IPS-18c (cell line): ENCODE results near the gene PTPRZ1.

Experiments
- H3K4me3 ChIP-seq: 2 replicates; pipeline ENCODE4 v1.7.0; 2013; ENCODE audit warnings: low read depth, mild to moderate bottlenecking, low read length, moderate library complexity; ENCODE audit not compliant: insufficient read depth
- H3K9me3 ChIP-seq: one replicate; pipeline ENCODE4 v1.6.1; 2013; ENCODE audit warnings: mild to moderate bottlenecking, low read length, moderate library complexity; ENCODE audit not compliant: control insufficient read depth, insufficient read depth

Gene PTPRZ1

DNA sequence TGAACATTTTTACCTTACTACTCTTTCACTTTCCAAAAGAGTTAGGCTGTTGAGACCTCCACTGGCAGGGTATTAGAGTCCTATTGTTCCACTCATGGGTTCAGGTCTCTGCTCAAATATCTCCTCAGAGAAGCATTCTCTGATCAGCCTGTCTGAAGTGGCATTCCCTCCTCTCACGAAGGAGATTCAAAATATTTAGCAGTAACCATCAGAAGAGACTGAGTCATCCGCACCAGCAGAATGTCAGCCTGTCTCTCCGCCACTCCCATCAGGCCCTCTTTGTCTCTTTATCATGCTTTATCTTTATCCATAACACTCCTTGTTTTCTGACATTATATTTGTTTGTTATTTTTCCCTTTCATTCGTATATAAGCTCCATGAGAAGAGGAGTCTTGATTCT lies 192.0 kb downstream of the PTPRZ1 start:
- H3K4me3 ChIP-seq, result no peak overlapping the region
- H3K9me3 ChIP-seq, result no peaks in the 10 kb centered on the region

DNA sequence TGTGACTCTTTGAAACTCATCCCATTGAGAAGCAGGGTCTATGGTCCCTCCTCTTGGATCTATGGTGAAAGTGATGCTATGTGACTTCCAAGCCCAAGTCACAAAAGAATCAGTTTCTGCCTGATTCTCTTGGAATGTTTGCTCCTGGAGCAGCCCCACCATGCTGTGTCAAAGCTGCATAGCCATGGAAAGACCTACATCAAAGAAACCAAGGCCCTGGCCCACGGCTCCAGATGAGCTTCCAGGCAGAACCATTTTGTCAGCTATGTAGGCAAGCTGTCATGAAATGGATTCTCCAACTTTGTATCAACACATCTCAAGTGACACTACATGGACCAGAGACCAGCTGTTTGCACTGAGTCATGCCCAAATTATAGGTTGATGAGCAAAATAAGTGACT lies 194.1 kb downstream of the PTPRZ1 start:
- H3K9me3 ChIP-seq, result no peaks in the 10 kb centered on the region
- H3K4me3 ChIP-seq, result no peak overlapping the region

DNA sequence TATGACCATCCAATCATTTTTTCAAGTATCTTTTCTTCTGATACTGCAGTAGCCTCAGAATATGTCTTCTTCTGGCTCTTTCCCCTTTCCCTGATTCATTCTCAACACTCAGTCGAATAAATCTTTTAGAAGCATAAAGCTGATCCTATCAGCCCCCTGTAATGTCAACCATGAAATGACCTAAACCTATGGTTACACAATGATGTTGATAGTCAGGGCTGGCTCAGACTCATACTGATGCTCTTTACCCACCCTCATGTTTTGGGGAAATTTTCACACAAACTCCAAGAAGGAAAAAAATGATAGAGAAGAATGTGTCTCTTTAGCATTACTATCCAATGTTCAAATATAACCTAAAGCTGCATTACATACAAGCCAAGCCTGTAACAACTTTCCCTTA lies 195.1 kb downstream of the PTPRZ1 start:
- H3K9me3 ChIP-seq, result no peaks in the 10 kb centered on the region

DNA sequence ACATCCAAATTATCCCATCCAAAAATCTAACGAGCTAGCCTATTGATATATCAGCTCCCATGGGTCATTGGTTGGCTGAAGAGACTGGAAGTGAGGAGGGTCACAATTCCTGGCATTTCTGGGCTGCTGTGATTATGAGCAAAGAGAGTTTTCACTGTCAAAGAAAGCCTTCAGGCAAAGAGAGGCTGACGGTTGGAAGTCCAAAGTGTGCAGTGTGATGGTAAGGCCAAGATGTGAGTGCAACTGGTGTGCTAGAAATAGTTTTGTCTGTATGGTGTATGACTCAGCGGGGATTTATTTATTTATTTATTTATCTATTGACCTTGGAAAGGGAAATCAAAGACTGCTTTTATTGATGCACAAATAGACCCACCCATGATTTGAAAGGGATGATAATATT lies 196.0 kb downstream of the PTPRZ1 start:
- Histone ChIP-seq H3K4me3 (no peak overlapping the region), H3K9me3 (no peaks in the 10 kb centered on the region)

More for the DNA sequence above, 195.1 kb downstream of the PTPRZ1 start:
- H3K4me3 ChIP-seq, result no peak overlapping the region

DNA sequence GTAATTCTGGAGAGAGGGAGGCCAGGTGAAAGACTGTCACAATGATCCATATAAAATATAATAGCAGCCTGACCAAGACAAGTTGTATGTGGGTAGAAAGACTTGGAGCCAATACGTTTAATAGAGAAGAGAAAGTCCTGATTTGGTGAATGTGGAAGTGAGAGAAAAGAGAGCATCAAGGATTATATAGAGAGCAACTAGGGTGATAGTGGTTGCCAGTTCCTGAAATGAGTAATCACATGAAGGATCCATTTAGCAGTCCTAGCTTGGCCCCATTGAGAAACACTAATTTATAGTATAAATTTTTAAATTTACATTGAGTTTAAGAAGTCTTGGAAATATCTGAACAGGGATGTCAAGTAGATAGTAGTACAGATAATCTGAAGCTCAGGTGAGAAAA lies 197.1 kb downstream of the PTPRZ1 start:
- no peaks in the 10 kb centered on the region for H3K9me3 ChIP-seq
- H3K4me3 ChIP-seq, result no peak overlapping the region

DNA sequence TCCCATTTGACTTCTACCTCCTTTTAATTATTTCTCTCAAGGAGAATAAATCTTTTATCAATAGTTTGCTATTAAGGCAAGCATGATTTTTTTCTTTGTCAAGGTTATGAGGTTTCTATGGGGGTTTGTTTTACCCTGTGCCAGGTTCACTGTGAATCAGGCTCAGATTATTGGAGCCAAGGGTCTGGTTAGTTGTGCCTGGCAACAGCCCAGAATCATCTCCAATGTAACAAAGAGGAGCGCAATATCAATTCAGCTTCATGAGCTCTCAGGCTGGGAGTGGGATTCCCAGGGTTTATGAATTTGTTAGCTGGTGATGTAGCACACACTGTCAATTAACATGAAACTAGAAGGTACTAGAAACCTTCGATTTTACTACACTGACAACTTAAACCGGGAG lies 197.9 kb downstream of the PTPRZ1 start:
- Histone ChIP-seq H3K4me3 (no peak overlapping the region), H3K9me3 (no peaks in the 10 kb centered on the region)

DNA sequence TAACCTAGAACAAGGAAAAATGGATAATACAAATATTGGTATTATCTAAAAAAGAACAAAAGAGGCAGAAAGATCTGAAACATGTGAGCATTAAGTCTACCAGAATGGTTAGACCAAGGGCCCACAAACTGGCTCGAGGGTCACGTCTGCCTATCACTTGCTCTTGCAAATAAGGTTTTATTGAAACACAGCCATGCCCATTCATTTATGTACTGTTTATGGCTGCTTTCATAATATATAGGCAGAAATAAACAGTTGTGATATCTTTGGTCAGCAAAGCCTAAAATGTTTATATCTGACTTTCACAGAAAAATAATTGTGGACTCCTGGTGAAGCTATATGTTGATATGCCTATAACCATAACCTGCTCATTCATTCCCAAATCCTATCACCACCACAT lies 199.3 kb downstream of the PTPRZ1 start:
- Histone ChIP-seq H3K4me3 (no peak overlapping the region), H3K9me3 (no peaks in the 10 kb centered on the region)

DNA sequence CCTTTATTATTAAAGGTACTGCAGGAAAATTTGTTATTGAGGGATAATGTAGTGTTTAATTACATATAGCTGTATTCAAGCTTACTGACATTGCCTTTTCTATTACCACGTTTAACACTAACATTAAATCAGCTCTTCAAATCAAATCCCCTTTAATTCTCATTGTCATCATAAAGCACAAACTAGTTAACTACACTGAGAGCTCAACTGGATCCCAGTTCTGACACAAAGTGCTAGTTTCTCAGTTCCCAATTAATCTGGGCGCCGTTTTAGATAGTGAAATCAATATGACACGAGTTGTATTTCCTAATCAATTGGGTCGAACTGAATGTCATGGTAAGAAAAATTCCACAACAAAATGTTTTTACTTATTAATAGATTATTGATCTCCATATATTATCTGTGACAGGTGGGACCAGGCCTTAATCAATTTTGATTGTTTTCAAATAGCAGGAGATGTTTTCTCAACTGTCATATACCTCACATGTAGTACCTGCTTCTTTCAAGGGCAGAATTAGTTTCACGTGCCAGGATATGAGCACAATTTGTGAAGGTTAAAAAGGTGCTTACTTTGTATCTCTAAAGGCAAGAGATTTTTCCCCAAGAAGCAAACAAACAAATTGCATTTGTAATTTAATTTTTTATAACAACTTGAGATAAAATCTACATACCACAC lies 200.1 kb downstream of the PTPRZ1 start:
- H3K9me3 ChIP-seq, result no peaks in the 10 kb centered on the region
- H3K4me3 ChIP-seq, result no peak overlapping the region

DNA sequence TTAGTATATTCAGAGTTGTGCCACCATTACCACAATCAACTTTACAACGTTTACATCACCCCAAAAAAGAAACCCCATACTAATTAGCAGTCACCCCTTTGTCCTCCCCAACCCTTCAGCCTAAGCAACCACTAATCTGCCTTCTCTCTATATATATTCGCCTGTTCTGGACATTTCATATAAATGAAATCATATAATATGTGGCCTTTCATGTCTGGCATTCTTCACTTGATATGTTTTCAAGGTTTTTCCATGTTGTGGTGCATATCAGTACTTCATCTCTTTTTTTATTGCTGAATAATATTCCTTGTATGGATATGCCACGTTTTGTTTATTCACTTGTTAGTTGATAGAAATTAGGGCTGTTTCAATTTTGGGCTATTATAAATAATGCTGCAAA lies 200.7 kb downstream of the PTPRZ1 start:
- no peak overlapping the region for H3K4me3 ChIP-seq
- no peaks in the 10 kb centered on the region for H3K9me3 ChIP-seq

DNA sequence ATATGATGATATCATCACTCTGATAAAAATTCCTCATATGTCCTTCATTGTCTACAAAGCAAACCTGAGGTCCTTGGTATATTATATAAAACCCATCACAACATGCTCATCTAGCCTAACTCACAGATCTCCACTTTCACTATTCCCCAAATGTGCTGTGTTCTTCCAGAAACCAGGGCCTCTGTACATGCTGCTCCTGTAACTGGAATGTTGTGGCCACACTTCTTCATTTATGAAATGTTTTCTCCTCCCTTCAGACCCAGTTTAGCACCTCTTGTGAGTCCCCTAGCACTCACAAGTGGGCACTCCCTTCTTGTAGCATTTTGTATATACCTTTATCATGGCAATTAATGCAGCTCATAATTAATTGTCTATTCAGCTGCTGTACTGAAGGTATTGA lies 209.2 kb downstream of the PTPRZ1 start:
- no peak overlapping the region for H3K4me3 ChIP-seq
- H3K9me3 ChIP-seq, result no peaks in the 10 kb centered on the region

DNA sequence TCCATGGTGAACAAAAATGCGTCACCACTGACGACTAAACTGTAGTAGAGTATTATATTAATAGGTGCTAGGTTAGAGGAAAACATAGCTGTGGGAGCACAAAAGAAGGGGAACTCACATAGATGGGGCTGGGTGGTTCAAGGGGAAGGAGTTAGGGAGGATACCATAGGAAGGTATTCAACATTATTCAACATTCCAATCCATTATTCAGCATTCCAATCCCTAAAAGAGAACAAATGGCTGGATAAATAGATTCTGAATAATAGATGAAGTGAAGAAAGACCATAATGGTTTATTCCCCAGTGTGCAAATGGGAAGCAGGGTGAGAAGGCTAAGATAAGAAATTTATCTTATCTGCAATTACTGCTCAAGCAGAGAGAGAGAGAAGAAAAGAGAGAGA lies 209.7 kb downstream of the PTPRZ1 start:
- H3K9me3 ChIP-seq, result no peaks in the 10 kb centered on the region
- no peak overlapping the region for H3K4me3 ChIP-seq

DNA sequence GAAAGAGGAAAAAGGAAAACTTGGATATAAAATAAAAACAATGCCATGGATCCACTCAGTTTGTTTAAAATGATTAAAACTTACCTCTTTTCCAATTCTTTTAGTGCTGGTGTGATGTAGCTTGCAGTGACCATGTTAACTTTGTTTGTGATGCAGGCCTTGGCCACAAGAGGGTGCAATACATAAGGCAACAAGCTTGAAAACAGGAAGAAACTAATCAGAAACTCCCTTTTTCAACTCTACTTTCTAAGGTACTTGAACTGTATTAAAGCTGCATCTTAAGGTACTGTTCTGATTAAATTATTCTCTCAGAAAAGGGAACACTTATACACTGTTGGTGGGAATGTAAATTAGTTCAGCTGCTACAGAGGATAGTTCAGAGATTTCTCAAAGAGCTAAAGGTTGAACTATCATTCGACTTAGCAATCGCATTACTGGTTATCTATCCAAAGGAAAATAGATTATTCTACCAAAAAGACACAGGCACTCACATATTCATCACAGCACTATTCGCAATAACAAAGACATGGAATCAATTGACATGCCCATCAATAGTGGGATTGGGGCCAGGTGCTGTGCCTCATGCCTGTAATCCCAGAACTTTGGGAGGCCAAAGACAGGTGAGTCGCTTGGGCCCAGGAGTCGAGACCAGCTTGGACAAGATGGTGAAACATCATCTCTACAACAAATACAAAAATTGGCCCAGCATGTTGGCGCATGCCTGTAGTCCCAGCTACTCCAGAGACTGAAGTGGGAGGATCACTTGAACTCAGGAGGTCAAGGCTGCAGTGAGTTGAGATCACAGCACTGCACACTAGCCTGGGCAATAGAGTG lies 220.2 kb downstream of the PTPRZ1 start:
- Histone ChIP-seq H3K9me3 (no peaks in the 10 kb centered on the region), H3K4me3 (no peak overlapping the region)

DNA sequence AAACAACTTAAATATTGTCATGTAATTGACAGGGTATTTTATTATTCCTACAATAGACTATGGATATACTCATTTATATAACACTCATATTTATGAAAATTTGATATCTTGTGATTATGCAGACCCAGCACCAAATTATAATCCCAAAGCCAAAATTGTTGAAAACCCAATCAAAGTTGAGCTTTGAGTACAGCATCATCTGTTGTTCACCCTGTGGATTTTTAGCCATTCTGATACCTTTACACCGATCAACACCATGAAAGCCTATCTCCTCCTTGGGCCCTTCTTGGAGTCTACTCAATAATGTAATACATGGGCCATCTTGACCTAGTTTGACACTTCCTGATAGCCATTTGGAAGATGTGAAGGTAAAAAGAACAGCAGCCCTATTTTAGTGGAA lies 221.6 kb downstream of the PTPRZ1 start:
- Histone ChIP-seq H3K9me3 (no peaks in the 10 kb centered on the region), H3K4me3 (no peak overlapping the region)

DNA sequence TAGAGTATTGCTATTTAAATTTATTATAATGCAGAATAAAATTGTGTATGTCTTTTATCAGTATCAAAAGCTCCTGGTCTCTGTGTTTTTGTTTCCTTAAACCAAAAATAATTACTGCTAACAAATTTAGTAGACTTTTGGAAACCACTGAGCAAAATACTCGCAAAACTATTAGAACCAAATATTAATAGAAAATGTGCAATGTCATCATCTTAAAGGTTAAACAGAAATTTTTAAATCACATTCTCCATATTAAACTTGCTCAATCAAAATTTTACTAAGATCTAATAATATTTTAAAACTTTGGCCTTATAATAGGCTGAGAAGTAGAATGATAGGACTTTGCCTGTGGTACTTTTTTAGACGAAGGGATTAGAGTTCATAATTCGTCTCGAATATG lies 222.7 kb downstream of the PTPRZ1 start:
- Histone ChIP-seq H3K9me3 (no peaks in the 10 kb centered on the region), H3K4me3 (no peak overlapping the region)

DNA sequence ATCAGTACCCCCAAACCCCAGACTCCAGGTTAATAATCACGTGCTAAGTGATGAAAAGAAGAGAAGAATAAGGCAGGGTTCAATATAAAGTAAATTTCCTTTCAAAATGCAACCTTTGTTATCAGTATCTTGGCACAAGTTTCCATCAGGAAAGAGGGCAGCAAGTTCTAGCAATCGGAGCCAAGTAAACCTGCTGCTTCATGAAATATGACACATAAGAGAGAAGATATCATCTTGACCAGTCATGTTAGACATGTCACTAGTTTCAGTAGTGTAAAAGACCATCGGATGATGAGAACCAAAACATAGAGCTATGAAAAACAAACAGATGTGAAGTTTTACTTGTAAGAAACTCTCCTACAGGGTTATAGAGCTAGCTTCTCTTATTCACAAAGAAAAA lies 227.1 kb downstream of the PTPRZ1 start:
- no peak overlapping the region for H3K4me3 ChIP-seq
- H3K9me3 ChIP-seq, result no peaks in the 10 kb centered on the region

DNA sequence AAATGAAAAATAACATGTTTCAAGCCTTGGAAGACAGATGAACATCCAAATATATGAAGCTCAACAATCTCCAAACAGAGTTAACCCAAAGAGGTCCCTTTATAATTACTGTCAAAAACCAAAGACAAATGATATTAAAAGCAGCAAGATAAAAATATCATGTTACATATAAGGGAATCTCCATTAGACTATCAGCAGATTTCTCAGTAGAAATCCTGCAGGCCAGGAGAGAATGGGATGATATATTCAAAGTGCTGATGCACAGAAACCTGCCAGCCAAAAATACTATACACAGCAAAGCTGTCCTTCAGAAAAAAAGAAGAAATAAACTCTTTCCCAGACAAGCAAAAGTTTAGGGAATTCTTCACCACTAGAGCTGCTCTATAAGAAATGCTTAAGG lies 230.1 kb downstream of the PTPRZ1 start:
- H3K9me3 ChIP-seq, result no peaks in the 10 kb centered on the region
- H3K4me3 ChIP-seq, result no peak overlapping the region
